Renal pelvis (tissue), 4 donors: ENCODE results near the gene GNG8. TPM values are rescaled to one million over a fixed set of nuclear protein-coding genes. Genes with fewer than 3 reads are reported as not detected.
A peak's percentile ranks its signal among the peaks of the same experiment; 100 is the strongest.

ENCODE experiments used
- DNase-seq: peaks from one replicate; pipeline ENCODE4 v3.0.0-alpha.2; 2013
- polyA plus RNA-seq, 3 donors: library from polyadenylated mRNA; unstranded; fragments of 120-200 nt; gene quantifications; one replicate each; pipeline ENCODE4 v1.2.1, GENCODE V29; 2013; ENCODE audit not compliant: insufficient read length in 3 of 3

Gene GNG8
- polyA plus RNA-seq, 3 donors: 4.4 to 7.3 (median 6.0) TPM

DNA sequence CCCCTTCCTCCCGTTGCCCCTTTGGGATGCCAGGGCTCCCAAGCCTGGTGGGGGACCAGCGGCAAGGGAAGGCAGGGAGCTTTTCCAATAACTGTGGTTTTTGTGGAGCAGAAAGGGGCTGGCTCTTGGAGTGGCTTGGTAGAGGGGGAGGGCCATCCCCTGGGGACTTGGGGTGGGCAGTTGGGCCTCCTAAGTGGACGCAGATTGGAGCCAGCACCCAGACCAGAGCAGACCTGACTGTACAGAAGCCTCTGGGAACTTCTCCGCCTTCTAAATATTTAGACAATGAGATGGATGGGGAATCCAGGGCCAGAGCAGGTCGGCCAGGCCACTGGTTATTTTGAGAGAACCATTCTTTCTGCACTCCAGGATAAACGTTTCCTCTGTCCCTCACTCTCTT lies 15.3 kb downstream of the GNG8 start:
- DNase-seq: no peak

DNA sequence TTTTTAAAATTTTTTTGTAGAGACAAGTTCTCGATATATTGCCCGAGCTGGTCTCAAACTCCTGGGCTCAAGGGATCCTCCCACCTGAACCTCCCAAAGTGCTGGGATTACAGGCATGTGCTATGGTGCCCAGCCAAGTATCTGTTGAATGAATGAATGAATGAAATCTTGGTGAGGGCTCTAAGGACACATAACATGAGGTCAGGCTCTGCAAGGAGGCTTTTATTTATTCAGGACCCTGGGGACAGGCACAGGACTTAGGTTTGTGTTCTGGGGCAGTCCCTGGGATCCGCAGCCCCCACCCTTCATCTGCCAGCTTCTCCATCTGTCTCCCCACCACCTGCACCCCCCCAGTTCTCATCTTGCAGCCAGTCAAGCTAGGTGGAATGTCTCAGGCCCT lies 15.7 kb downstream of the GNG8 start:
- no peak for DNase-seq

DNA sequence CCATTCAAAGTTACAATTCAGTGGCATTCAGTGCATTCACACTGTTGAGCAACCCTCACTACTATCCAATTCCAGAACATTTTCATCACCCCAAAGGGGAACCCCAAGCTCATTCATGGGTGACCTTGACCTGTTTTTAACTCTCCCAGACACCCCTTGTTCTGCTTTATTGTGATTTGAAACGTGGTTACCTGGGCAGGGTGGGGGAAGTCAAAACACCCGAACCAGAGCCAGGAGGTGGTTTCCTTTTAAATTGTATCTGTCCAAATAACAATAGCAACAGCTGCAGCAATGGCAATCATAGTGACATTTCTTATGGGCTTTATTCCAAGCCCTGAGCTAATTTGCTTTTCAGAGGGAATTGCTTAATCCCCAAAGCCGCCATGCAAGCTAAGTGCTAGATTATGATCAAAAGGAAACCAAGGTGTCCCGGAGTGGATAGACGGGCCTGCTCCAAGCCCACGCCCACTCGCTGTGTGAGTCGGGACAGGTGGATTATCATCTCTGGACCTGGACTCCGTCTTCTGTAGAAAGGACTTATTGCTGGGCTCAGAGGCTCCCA lies 17.3 kb downstream of the GNG8 start:
- no peak for DNase-seq

DNA sequence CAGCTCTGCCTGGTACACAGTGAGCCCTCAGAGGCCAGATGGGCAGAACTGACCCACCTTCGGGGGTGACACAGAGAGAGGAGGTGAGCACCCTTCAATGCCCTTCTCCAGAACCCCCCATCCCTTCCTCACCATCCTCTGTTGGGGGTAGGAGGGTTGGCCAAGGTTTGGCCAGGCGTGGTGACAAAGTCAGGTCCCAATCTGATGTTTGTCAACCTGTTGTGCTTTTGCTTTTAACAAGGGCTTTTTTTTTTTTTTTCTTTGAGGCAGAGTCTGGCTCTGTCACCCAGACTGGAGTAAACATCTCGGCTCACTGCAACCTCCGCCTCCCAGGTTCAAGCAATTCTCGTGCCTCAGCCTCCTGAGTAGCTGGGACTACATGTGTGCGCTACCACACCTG lies 18.4 kb downstream of the GNG8 start:
- no peak for DNase-seq

DNA sequence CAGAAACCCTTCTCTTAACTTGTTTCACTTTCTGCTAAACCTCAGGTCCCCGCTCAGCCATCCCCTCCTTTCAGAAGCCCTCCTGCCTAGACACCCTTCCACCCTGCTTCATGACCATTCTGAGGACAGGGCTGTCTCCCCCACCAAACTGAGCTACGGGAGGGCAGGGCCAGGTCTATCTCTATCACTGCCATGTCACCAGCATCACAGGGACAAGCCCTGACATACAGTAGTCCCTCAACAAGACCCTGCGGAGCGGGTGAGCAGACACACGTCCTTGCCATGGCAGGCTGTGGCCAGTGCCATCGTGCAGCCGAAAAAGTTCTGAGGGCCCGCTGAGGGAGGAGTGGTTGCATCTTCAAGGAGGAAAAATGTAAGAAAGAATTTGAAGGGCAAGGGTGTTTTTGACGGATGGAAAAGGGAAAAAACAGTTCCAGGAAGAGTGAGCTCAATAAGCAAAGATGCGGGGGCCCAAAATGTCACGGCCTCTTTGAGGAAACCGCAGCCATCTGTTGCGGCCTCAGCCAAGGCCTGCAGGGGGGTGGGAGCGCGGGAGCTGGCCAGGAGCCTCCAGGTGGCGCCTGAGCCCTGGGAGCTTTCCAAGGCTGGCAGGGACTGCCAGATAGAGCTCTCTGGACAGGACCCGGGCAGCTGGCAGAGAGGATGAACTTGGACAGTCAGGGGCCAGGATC lies 19.2 kb downstream of the GNG8 start:
- no peak for DNase-seq

DNA sequence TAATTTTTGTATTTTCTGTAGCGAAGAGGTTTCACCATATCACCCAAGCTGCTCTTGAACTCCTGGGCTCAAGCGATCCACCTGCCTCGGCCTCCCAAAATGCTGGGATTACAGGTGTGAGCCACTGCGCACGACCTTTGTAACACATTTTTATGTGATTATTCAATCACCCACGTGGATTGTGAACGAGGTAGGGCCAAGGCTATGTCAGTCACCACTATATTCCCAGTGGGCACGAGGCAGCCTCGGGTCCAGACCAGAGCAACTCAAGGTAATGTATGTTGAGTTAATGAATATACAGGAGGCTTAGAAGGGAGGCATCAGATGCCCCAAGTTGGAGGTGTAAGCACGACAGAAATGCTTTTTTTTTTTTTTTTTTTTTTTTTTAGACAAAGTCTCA lies 20.0 kb downstream of the GNG8 start:
- no peak for DNase-seq

DNA sequence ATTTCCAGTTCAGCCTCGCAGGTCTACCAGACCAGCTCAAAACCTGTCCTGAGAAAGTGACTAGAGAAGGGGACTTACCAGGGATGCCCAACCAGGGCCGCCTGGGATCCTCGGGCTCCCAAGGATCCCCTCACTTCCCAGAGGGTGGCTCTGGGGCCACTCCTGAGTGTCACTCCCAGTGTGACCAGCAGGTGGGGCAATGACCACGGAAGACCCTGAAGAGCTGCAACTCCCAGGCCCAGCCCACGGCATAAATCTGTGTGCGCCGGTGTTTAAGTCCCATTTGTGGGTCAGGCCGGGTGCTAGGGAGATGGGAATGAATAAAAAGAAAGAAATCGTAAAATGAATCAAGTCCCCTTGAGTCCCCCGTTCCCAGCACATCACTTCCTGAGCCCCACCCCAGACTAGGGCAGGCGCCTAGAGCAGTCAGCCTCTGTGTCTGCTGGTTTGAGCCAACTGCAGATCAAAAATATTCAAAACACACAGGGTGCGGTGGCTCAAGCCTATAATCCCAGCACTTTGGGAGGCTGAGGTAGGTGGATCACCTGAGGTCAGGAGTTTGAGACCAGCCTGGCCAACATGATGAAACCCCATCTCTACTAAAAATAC lies 21.8 kb downstream of the GNG8 start:
- peak; percentile 73 for DNase-seq

DNA sequence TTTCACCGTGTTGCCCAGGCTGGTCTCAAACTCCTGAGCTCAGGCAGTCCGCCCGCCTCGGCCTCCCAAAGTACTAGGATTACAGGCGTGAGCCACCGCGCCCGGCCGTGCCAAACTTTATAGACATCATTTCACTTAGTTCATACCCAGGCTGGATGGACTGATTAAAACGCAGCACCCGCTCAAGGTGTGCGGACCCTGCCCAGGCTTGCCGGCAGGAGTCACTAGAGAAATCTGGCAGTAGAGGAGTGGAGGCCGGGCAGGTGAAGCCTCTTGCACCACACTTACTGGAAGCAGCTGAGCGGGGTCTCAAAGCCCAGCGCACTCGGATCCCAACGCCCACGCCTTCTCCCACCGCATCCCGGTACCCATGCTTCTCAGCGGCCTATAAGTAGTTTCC lies 22.5 kb downstream of the GNG8 start:
- no peak for DNase-seq

DNA sequence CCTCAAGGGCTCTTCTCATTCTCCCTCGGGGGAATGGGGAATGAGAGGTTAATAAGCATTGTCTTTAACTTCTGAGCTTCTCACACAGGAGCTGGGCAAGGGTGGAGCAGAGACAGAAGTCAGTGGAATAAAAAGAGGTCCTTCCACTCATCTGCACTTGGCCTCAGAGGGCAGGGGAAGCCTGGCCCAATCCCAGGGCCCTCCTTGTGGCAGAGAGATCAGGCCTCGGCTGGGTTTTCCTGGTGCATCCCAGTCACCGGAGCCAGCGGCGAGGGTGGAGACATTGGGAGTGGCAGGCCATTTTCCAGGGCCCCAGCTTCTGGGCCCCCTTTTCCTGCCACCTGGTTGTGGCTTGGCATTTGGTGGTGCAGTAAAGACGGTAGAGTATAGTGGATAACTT lies 24.2 kb downstream of the GNG8 start:
- no peak for DNase-seq

DNA sequence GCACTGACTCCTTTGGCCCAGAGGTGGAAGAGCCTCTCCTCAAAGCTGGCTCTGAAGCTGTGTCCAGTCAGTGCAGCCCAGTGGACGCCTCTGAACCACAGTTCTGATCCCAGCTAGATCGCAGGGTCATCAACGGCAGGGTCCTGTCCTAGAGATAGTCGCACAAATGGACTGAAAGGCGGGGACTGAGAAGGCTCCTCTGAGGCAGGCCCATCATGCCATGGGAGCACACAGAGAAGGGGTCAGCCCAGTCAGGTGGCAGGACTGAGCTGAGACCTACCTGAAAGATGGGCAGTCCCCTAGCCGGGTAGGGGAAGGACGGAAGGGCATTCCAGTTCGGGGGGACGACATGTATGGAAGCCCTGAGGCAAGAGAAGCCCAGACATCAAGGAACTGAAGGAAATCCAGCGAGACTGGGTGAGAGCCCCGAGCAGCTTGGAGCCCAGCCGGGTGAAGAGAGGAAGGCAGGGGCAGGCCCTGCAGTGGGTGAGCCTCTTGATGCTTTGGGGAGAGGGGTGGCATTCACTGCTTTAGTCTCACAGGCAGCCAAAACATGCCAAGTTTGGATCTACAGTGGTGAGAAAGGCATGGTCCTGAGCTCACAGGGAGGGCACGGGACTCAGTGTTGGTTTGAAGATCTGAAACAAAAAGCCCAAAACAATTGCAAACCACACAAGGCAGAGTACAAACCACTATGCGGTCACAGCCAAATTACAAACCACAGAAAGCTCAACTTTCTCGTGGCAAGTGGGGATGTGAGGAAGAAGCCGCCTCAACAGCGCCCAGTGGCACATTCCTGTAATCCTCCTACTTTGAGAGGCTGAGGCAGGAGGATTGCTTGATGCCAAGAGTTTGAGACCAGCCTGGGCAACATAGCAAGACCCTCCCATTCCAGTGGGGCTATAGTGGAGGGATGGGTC lies 24.9 kb downstream of the GNG8 start:
- DNase-seq: no peak

DNA sequence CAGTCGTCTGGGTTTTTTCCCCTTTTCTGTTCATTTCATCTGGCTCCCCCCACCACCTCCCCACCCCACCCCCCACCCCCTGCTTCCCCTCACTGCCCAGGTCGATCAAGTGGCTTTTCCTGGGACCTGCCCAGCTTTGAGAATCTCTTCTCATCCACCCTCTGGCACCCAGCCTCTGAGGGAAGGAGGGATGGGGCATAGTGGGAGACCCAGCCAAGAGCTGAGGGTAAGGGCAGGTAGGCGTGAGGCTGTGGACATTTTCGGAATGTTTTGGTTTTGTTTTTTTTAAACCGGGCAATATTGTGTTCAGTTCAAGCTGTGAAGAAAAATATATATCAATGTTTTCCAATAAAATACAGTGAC lies 25.6 kb downstream of the GNG8 start:
- no peak for DNase-seq

DNA sequence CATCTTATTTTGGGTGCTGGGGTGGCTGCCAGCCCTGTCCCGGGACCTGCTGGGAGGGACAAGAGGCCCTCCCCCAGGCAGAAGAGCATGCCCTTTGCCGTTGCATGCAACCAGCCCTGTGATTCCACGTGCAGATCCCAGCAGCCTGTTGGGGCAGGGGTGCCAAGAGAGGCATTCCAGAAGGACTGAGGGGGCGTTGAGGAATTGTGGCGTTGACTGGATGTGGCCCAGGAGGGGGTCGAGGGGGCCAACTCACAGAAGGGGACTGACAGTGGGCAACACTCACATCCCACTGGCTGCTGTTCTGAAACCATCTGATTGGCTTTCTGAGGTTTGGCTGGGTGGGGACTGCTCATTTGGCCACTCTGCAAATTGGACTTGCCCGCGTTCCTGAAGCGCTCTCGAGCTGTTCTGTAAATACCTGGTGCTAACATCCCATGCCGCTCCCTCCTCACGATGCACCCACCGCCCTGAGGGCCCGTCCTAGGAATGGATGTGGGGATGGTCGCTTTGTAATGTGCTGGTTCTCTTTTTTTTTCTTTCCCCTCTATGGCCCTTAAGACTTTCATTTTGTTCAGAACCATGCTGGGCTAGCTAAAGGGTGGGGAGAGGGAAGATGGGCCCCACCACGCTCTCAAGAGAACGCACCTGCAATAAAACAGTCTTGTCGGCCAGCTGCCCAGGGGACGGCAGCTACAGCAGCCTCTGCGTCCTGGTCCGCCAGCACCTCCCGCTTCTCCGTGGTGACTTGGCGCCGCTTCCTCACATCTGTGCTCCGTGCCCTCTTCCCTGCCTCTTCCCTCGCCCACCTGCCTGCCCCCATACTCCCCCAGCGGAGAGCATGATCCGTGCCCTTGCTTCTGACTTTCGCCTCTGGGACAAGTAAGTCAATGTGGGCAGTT lies 26.2 kb downstream of the GNG8 start:
- DNase-seq: no peak

DNA sequence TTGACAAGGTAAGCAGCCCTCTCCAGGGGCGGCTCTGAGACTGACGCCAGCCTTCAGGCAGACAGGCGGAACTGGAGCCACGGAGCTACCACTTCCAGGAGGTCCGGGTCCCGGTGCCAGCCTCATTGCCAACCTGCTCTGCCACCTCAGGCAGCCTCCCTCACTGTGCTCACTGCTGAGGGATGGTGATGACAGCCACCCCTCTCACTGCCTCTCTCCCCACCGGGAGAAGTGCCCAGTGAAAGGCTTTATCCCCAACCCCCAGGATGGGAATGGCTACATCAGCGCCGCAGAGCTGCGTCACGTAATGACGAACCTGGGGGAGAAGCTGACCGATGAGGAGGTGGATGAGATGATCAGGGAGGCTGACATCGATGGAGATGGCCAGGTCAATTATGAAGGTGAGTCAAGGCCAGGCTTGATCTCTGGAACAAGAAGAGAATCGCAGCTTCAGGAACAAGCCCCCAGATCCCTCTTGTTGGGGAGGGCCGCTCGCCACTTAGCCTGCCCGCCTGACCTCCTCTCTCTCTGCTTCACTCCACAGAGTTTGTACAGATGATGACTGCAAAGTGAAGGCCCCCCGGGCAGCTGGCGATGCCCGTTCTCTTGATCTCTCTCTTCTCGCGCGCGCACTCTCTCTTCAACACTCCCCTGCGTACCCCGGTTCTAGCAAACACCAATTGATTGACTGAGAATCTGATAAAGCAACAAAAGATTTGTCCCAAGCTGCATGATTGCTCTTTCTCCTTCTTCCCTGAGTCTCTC lies 27.2 kb downstream of the GNG8 start:
- no peak for DNase-seq

DNA sequence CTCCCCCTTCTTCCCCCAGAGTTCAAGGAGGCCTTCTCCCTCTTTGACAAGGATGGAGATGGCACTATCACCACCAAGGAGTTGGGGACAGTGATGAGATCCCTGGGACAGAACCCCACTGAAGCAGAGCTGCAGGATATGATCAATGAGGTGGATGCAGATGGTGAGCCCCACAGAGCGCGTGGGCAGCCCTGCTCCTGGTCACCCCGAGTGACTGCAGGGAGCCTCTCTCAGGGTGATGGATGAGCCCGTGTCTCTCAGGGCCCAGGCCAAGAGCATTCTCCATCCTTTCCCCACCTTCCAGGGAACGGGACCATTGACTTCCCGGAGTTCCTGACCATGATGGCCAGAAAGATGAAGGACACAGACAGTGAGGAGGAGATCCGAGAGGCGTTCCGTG lies 27.8 kb downstream of the GNG8 start:
- DNase-seq: no peak

DNA sequence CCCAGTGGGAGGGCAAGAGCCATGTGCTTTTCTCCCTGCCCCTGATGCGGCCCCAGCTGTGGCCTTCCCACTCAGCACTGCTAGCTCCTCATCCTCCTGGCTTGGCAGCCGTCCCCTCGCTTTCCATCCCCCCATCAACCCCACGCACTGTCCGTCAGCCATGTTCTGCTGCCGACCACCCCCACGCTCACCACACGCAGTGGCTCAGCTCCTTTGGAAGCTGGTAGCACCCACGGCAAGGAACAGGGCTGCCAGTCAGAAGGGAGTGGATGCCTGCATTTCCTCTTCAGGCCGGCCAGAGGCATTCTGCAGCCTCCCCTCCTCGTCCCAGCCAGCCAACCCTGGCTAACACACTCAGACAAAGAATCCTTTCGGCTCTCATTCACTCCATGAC lies 28.6 kb downstream of the GNG8 start:
- no peak for DNase-seq

DNA sequence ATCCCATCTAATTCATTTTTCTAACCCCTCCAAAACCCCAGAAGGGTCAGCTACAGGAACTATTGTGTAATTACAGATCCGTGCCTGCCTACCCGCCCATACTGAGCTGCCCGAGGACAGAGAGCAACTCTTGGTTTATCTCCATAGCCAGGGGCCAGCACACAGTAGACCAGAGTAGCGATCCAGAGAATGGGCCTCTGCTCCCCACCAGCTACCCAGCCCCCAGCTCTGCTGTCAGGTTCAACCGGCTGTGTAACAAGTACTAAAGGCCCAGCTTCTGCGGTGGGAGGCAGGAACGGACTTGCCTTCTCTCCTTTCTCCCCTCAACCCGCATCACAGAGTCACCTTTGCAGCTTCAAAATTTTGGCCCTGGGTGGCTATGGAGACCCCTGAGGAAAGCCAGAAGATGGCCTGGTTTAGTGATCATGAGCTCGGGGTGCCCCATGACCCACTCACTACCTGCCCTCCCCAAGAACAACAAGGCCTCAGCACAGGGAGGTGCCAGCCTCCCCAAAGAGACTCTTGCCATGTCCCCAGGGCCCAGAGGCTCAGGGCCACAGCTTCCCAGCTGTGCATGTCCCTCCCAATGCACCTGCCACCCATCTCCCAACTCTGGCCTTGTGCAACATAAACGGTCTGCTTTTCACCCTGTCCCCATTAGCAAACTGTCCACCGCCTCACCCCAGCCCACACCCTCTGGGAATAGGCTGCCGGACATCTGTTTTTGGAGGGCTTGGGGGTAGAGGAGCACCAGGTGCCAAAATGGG lies 29.1 kb downstream of the GNG8 start:
- DNase-seq: no peak

DNA sequence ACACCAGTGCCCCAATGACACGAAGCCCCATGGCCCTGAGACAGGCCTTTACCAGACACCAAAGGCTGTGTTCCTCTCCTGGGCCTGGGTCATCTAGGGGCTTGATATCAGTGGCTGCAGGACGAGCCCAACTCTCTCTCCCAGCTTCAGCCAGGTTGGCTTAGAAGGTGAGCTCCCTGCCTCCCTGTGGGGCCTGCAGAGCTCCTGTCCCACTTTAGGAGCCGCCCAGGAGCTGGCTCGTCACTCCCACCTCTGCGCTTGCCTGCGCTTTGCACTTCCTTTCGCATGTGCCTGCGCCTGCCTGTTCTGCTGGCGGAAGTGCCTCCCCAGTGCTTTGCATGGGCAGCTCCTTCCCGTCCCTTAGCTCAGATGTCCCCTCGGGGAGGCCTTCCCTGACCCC lies 30.0 kb downstream of the GNG8 start:
- no peak for DNase-seq

DNA sequence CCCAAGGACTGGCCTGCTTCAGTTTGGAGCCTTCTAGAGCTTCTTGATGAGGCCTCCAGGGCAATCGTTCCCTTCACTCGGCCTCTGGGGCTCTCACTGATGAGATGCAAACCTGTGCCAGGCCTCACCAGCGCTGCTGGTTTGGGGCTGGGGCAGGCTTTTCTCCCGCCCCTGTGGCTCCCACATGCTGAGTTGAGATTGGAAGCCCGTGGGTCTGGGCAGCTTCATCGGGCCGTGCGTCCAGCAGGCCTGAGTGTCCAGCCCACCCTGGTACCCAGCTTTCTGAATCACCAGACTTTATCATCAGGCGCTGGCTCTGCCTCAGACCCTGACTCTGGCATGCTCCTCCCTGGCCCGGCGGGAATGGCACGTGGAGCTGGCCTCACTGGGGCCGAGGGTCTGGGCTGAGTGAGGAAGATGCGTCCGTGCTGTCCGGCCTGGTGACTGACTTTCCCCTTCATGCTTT lies 30.6 kb downstream of the GNG8 start:
- no peak for DNase-seq

DNA sequence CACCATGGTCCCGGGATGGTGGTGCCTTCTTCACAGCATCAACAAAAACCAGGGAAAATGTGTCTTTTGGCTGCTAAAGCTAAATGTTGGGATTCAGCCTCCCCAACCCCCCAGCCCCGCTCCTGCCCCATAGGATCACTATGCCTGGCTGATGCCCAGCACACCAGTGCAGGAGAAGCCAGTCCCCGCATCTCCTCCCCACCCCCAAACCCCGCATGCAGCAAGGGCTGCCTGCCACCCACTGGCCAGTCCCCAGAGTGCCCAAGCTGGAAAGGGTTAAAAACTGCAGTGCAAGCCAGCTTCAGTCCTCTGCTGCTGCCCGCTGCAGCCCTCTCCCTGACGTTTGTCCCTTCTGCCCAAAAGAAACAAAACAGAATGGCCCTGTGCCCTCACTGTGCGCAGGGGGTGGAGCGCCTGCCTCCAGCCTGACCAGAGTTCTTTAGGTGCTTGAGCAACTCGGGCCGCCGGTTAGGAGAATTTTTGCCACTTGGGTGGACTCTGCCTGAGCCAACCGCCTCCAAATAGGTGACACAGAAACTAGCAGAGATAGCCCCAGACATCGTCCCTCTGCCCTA lies 31.1 kb downstream of the GNG8 start:
- DNase-seq: no peak
